A549 (cell line): ENCODE results near the gene CNTNAP2. TPM values are rescaled to one million over a fixed set of nuclear protein-coding genes. Genes with fewer than 3 reads are reported as not detected.

Experiments used
- ATAC-seq, 2 experiments: fragments of 200-7000 bp in 1 of 2; fragments of >200 bp in 1 of 2; cut with Nextera tagmentation in 1 of 2; cut with Tn5 transposase in 1 of 2; 3 replicates each; pipeline versions ENCODE4 v1.8.0 to v1.9.1; 2018 to 2020; ENCODE audit warnings: mild to moderate bottlenecking in 1 of 2, moderate library complexity in 1 of 2
- CTCF ChIA-PET: fragments of 300-600 bp; sonication (Branson Sonifier 250); formaldehyde crosslinking; extraction: SDS; loops from one replicate; lab custom pipeline; 2021; ENCODE audit warnings: antibody characterized with exemption, inconsistent platforms; lab: Yijun Ruan, JAX
- POLR2A ChIA-PET: fragments of 350-600 bp; formaldehyde crosslinking; extraction: SDS; loops from one replicate; lab custom pipeline; 2021; ENCODE audit warnings: antibody characterized with exemption, inconsistent platforms; lab: Yijun Ruan, JAX
- DNase-seq, 2 experiments: peaks; one replicate each; pipeline versions ENCODE4 v3.0.0 to v3.0.0-alpha.2; 2011 to 2016; ENCODE audit warnings: low read depth in 1 of 2, low spot score in 1 of 2
- FAIRE-seq: peaks from 2 replicates; lab custom pipeline; 2011; peaks lifted over from hg19 to GRCh38; lab: Jason Lieb, UNC
- H3K27ac ChIP-seq, 2 experiments: fragments of >200 bp; sonication (Bioruptor Twin); formaldehyde crosslinking; 3 replicates each; pipeline ENCODE4 v1.5.1; 2016 to 2017
- H3K4me1 ChIP-seq: fragments of >200 bp; sonication (Bioruptor Twin); formaldehyde crosslinking; 3 replicates; pipeline ENCODE4 v1.6.1; 2016
- H3K4me2 ChIP-seq: fragments of >200 bp; sonication (Bioruptor Twin); formaldehyde crosslinking; 3 replicates; pipeline ENCODE4 v1.6.1; 2016
- H3K4me3 ChIP-seq: fragments of >200 bp; sonication (Bioruptor Twin); formaldehyde crosslinking; 3 replicates; pipeline ENCODE4 v1.5.1; 2016
- H3K9me3 ChIP-seq: fragments of >200 bp; sonication (Bioruptor Twin); formaldehyde crosslinking; 3 replicates; pipeline ENCODE4 v1.6.1; 2016
- CBX2 ChIP-seq: fragments of 200-600 bp; sonication (generic); IDR thresholded peaks from 2 replicates; pipeline ENCODE4 v1.6.1; 2016; ENCODE audit warnings: low read depth, mild to moderate bottlenecking, borderline replicate concordance
- CHD2 ChIP-seq: fragments of 150-350 bp; IDR thresholded peaks from 2 replicates; pipeline ENCODE4 v1.6.1; 2014; ENCODE audit warnings: low read length; ENCODE audit not compliant: partially characterized antibody
- CHD4 ChIP-seq: fragments of 200-600 bp; sonication (generic); IDR thresholded peaks from 2 replicates; pipeline ENCODE4 v1.6.1; 2016; ENCODE audit warnings: antibody characterized with exemption, mild to moderate bottlenecking, borderline replicate concordance
- CTCF ChIP-seq: fragments of >200 bp; sonication (Bioruptor Twin); formaldehyde crosslinking; IDR thresholded peaks from 3 replicates; pipeline ENCODE4 v1.5.1; 2016
- ELK1 ChIP-seq: fragments of 150-350 bp; IDR thresholded peaks from 2 replicates; pipeline ENCODE4 v1.6.1; 2014; ENCODE audit warnings: low read depth, mild to moderate bottlenecking, low read length
- ESRRA ChIP-seq: fragments of 150-350 bp; IDR thresholded peaks from 2 replicates; pipeline ENCODE4 v1.6.1; 2014; ENCODE audit warnings: mild to moderate bottlenecking, low read length, borderline replicate concordance
- GATA3 ChIP-seq: IDR thresholded peaks from 2 replicates; pipeline ENCODE4 v1.6.1; 2012; ENCODE audit warnings: borderline replicate concordance
- HES2 ChIP-seq: fragments of >200 bp; sonication (Bioruptor Twin); formaldehyde crosslinking; IDR thresholded peaks from 2 replicates; pipeline ENCODE4 v1.6.1; 2016
- HEYL ChIP-seq: fragments of 250-450 bp; sonication (Bioruptor Pico); IDR thresholded peaks from 2 replicates; pipeline ENCODE4 v1.8.0; 2021; ENCODE audit warnings: mild to moderate bottlenecking, moderate library complexity
- HMGXB4 ChIP-seq: fragments of 250-450 bp; sonication (Bioruptor Pico); IDR thresholded peaks from 2 replicates; pipeline ENCODE4 v1.5.0; 2021; ENCODE audit warnings: mild to moderate bottlenecking, moderate library complexity, borderline replicate concordance
- HOXB13 ChIP-seq: fragments of 250-450 bp; sonication (Bioruptor Pico); IDR thresholded peaks from 2 replicates; pipeline ENCODE4 v1.5.0; 2020; ENCODE audit warnings: low read depth, mild to moderate bottlenecking, moderate library complexity
- JUN ChIP-seq, 2 experiments: fragments of >200 bp; sonication (Bioruptor Twin); formaldehyde crosslinking; IDR thresholded peaks; 2 replicates in 1 of 2; 3 replicates in 1 of 2; pipeline ENCODE4 v1.6.1; 2016 to 2017
- JUNB ChIP-seq: fragments of >200 bp; sonication (Bioruptor Twin); formaldehyde crosslinking; IDR thresholded peaks from 2 replicates; pipeline ENCODE4 v1.6.1; 2016
- KDM1A ChIP-seq: fragments of 200-600 bp; sonication (generic); IDR thresholded peaks from 2 replicates; pipeline ENCODE4 v1.6.1; 2016; ENCODE audit warnings: low read depth, mild to moderate bottlenecking
- MAFK ChIP-seq: fragments of 450-650 bp; IDR thresholded peaks from 2 replicates; pipeline ENCODE4 v1.6.1; 2014; ENCODE audit not compliant: partially characterized antibody
- POLR2A ChIP-seq: IDR thresholded peaks from 2 replicates; pipeline ENCODE4 v1.6.1; 2012; ENCODE audit warnings: mild to moderate bottlenecking, low read length
- RAD21 ChIP-seq, 2 experiments: fragments of >200 bp in 1 of 2; sonication (Bioruptor Twin) in 1 of 2; formaldehyde crosslinking in 1 of 2; IDR thresholded peaks in 1 of 2; conservative IDR thresholded peaks in 1 of 2; 2 replicates in 1 of 2; 3 replicates in 1 of 2; pipeline ENCODE4 v1.6.1; 2012 to 2018; ENCODE audit warnings: inconsistent platforms in 1 of 2
- RARB ChIP-seq: fragments of 250-450 bp; sonication (Bioruptor Pico); IDR thresholded peaks from 2 replicates; pipeline ENCODE4 v1.8.0; 2021; ENCODE audit warnings: mild to moderate bottlenecking, moderate library complexity
- RCOR1 ChIP-seq: fragments of 150-350 bp; IDR thresholded peaks from 2 replicates; pipeline ENCODE4 v1.6.1; 2014; ENCODE audit warnings: antibody characterized with exemption, low read length, low read depth
- RFX5 ChIP-seq: fragments of 450-650 bp; IDR thresholded peaks from 2 replicates; pipeline ENCODE4 v1.7.1; 2014; ENCODE audit warnings: antibody characterized with exemption, mild to moderate bottlenecking, moderate library complexity
- TFCP2L1 ChIP-seq: fragments of 250-450 bp; sonication (Bioruptor Pico); IDR thresholded peaks from 2 replicates; pipeline ENCODE4 v1.5.0; 2021; ENCODE audit warnings: mild to moderate bottlenecking
- USF2 ChIP-seq: fragments of 450-650 bp; IDR thresholded peaks from 2 replicates; pipeline ENCODE4 v1.6.1; 2014; ENCODE audit warnings: antibody characterized with exemption
- ZNF302 ChIP-seq: fragments of 250-450 bp; sonication (Bioruptor Pico); IDR thresholded peaks from 2 replicates; pipeline ENCODE4 v1.9.0; 2021; ENCODE audit warnings: inconsistent platforms, mild to moderate bottlenecking, moderate library complexity
- ZSCAN20 ChIP-seq: fragments of 250-450 bp; sonication (Bioruptor Pico); IDR thresholded peaks from 2 replicates; pipeline ENCODE4 v1.8.0; 2022; ENCODE audit warnings: mild to moderate bottlenecking, moderate library complexity
- WGBS: methylation state at CpG from one replicate; pipeline ENCODE4 v1.1.6; 2017; ENCODE audit errors: missing lambda C conversion rate; 5-methylcytosine and 5-hydroxymethylcytosine counted together
- polyA plus RNA-seq, 4 experiments: library from polyadenylated mRNA; depleted of rRNA in 3 of 4; stranded (reverse); fragments of >200 nt; fragmentation: RNase III in 1 of 4; extraction: RNeasy Plus Mini Kit Qiagen cat#74134 plus additional on column Dnase treatment in 1 of 4; gene quantifications; 2 replicates in 3 of 4; 3 replicates in 1 of 4; pipeline ENCODE4 v1.2.3, GENCODE V29; 2011 to 2017

The CNTNAP2 gene
- polyA plus RNA-seq, 2 of the 4 experiments (the other 2 are of a cell fraction) = 0.05 to 0.13 TPM

GRCh38 chr7:147681530-147681929 is 1564.9 kb downstream of the CNTNAP2 start:
- ATAC-seq = no peak
- Histone ChIP-seq H3K27ac (no peak overlapping the region), H3K4me1 (no peaks in the 10 kb centered on the region), H3K4me3 (no peak overlapping the region), H3K9me3 (no peaks in the 10 kb centered on the region), H3K4me2 (no peak overlapping the region)
- DNase-seq = no peak
- 3% methylated on average over 1 of the region's 1 CpG for WGBS
- ChIA-PET POLR2A (no interaction called here), CTCF (no interaction called here)
- no peak for TF ChIP-seq HMGXB4
- TF ChIP-seq RAD21 (conservative IDR thresholded peaks at IDR 0.05 in 1 of 2, IDR thresholded peaks at IDR 0.05 in 1 of 2) = no peak
- no peak for TF ChIP-seq JUNB
- no peak for TF ChIP-seq KDM1A
- no peak for TF ChIP-seq CTCF
- TF ChIP-seq RFX5 = no peak
- no peak for TF ChIP-seq ELK1
- no peak for TF ChIP-seq ZSCAN20 (CRISPR knock-in tag)
- TF ChIP-seq HOXB13 (CRISPR knock-in tag) = no peak
- no peak for TF ChIP-seq CBX2
- no peak for TF ChIP-seq USF2
- no peak for FAIRE-seq

- Histone ChIP-seq H3K4me3 (no peak overlapping the region), H3K4me1 (no peaks in the 10 kb centered on the region), H3K4me2 (no peak overlapping the region), H3K27ac (no peak overlapping the region), H3K9me3 (peaks cover 3% of the 10 kb centered on the region; the same call in 1 of the 3 replicates)
- TF ChIP-seq ZNF302 (no peak), TFCP2L1 (CRISPR knock-in tag) (no peak), HEYL (CRISPR knock-in tag) (no peak), RARB (CRISPR knock-in tag) (no peak), GATA3 (no peak), CHD4 (no peak), RCOR1 (no peak), HES2 (no peak), CHD2 (no peak), JUN (IDR thresholded peaks at IDR 0.05) (no peak), ESRRA (no peak), POLR2A (no peak), RFX5 (no peak), MAFK (no peak)
- 5% methylated on average over 5 of the region's 5 CpGs for WGBS
- ChIA-PET CTCF (no interaction called here), POLR2A (no interaction called here)
- no peak for DNase-seq
- no peak for FAIRE-seq
- ATAC-seq = no peak
Observed at GRCh38 chr7:147700702-147701101, 1584.1 kb downstream of the CNTNAP2 start.
